Retinal pigment epithelial cell (primary cell): ENCODE data around the gene CALR.
A peak's percentile ranks its signal among the peaks of the same experiment; 100 is the strongest.

Experiments used
- DNase-seq: peaks from one replicate; pipeline ENCODE4 v3.0.0-alpha.2; 2010; ENCODE audit warnings: low read depth
- H3K4me3 ChIP-seq: 2 replicates; pipeline ENCODE4 v1.5.1; 2011; ENCODE audit warnings: mild to moderate bottlenecking, low read length, control low read depth, moderate library complexity
- TF ChIP-seq, protein P1 (sequence below): conservative IDR thresholded peaks from 2 replicates; pipeline ENCODE4 v1.5.1; 2011; ENCODE audit warnings: low read depth, low read length, control low read depth, inconsistent platforms

CALR gene

GRCh38 chr19:12936582-12936981 lies 1.8 kb upstream of the CALR start:
- no peak for DNase-seq
- TF ChIP-seq, protein P1, sequence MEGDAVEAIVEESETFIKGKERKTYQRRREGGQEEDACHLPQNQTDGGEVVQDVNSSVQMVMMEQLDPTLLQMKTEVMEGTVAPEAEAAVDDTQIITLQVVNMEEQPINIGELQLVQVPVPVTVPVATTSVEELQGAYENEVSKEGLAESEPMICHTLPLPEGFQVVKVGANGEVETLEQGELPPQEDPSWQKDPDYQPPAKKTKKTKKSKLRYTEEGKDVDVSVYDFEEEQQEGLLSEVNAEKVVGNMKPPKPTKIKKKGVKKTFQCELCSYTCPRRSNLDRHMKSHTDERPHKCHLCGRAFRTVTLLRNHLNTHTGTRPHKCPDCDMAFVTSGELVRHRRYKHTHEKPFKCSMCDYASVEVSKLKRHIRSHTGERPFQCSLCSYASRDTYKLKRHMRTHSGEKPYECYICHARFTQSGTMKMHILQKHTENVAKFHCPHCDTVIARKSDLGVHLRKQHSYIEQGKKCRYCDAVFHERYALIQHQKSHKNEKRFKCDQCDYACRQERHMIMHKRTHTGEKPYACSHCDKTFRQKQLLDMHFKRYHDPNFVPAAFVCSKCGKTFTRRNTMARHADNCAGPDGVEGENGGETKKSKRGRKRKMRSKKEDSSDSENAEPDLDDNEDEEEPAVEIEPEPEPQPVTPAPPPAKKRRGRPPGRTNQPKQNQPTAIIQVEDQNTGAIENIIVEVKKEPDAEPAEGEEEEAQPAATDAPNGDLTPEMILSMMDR = no peak
- H3K4me3 ChIP-seq = no peak overlapping the region

DNA sequence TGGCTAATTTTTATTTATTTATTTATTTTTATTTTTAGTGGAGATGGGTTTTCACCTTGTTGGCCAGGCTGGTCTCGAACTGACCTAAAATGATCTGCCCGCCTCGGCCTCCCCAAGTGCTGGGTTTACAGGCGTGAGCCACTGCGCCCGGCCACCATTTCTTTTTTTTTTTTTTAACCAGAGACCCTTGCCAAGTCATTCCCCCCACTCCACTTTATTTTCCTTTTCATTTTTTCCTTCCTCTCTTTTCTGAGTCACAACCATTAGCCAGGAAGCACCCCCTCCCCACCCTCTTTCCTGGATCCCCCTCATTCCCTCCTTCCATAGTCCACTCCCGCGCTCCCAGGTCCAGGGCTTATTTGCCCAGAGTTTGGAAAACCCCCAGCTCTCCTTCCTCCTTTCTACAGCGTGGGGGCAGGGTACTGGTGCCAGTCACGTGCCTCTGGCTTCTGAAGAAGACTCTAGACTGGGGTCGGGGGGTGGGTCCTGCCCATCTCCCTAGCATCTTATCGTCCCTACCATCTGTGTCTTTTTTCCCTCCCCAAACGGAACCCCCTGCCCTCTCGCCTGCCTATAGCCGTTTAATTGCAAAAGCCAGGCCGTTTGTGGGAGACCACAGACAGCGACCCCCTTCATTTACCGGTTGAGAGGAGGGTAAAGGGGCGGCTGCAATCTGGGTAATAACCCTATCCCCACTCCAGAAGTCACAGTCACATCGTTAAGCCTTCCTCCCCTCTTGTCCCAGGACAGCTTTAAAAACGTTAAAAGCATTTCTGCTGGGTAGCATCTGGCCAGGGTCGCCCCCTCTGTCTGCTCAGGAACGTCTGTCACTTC lies 1.1 kb upstream of the CALR start:
- H3K4me3 ChIP-seq = peak overlapping the region; percentile 67
- DNase-seq = no peak
- TF ChIP-seq, protein P1 = no peak

DNA sequence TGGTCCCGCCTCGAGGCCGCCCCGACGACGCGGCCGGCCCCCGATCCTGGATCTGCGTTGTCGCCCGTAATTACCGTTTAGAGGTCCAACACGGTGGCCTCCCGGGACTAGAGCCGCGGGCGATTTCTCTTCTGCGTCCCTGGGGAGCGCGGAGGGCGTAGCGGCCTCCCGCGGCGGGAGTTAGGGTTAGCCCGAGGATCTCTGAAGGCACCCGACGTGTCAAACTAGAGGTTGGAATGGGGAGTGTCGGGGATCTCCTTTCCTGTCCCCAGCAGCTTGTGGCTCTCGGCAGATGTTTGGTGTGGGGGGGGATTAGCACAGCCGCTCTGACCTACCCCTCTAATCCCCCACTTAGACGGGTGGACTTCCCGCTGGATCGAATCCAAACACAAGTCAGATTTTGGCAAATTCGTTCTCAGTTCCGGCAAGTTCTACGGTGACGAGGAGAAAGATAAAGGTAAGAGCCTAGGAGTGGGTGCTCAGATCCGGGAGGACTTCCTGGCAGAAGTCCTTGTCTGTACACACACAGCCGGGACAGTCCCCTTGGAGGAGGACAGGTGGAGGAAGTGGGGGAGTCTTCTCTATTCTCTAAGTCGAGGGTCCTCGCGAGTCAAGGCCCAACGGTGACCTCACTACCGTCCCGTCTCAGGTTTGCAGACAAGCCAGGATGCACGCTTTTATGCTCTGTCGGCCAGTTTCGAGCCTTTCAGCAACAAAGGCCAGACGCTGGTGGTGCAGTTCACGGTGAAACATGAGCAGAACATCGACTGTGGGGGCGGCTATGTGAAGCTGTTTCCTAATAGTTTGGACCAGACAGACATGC lies 581 bp downstream of the CALR start:
- TF ChIP-seq, protein P1 = peak; percentile 29
- peak overlapping the region; percentile 84 for H3K4me3 ChIP-seq
- DNase-seq = no peak

DNA sequence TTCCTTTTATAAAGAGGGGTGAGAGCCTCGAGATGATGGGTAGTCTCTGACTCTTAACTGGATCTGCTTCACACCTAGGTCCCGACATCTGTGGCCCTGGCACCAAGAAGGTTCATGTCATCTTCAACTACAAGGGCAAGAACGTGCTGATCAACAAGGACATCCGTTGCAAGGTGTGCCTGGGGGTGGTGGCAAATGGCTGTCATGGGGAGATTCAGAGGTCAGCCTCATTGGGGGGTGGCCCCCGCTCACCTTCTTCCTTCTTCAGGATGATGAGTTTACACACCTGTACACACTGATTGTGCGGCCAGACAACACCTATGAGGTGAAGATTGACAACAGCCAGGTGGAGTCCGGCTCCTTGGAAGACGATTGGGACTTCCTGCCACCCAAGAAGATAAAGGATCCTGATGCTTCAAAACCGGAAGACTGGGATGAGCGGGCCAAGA lies 1.6 kb downstream of the CALR start:
- TF ChIP-seq, protein P1 = no peak
- no peak for DNase-seq
- peak overlapping the region; percentile 84 for H3K4me3 ChIP-seq

- TF ChIP-seq, protein P1 = no peak
- peak overlapping the region; percentile 14 for H3K4me3 ChIP-seq
- no peak for DNase-seq
Observed at GRCh38 chr19:12940897-12941296, 2.5 kb downstream of the CALR start.

- no peak for DNase-seq
- TF ChIP-seq, protein P1 = no peak
- no peak overlapping the region for H3K4me3 ChIP-seq
Observed at GRCh38 chr19:12943437-12944044, 5.1 kb downstream of the CALR start.
